CD4-positive, CD25-positive, alpha-beta regulatory T cell (primary cell): ENCODE results near the gene LMTK3. TPM values are rescaled to one million over a fixed set of nuclear protein-coding genes. Genes with fewer than 3 reads are reported as not detected.
"Not testable (repeated sequence)": the region's sequence is repeated elsewhere in the genome, so short reads cannot be mapped to it uniquely, and the experiment has no call there.

Experiments
- ATAC-seq, 2 donors: fragments of 150-1000 bp; cut with Tn5 transposase; one replicate each; pipeline ENCODE4 v1.10.0; 2021; ENCODE audit warnings: low read depth in 2 of 2, moderate number of reproducible peaks in 2 of 2, moderate library complexity in 1 of 2
- DNase-seq, 3 donors: peaks; one replicate each; pipeline versions ENCODE4 v3.0.0 to v3.0.0-alpha.2; 2012 to 2022; ENCODE audit warnings: mixed read lengths in 1 of 3
- H3K27ac ChIP-seq: one replicate; pipeline ENCODE4 v1.7.0; 2013; ENCODE audit warnings: mild to moderate bottlenecking, low read length; ENCODE audit not compliant: insufficient read depth, poor library complexity, severe bottlenecking
- H3K27me3 ChIP-seq: one replicate; pipeline ENCODE4 v1.7.0; 2013; ENCODE audit warnings: low read length; ENCODE audit not compliant: control insufficient read depth, insufficient read depth
- H3K36me3 ChIP-seq: one replicate; pipeline ENCODE4 v1.7.0; 2013; ENCODE audit warnings: mild to moderate bottlenecking, low read length, moderate library complexity; ENCODE audit not compliant: control insufficient read depth, insufficient read depth
- H3K4me1 ChIP-seq: 2 replicates; pipeline ENCODE4 v1.7.0; 2013; ENCODE audit warnings: mild to moderate bottlenecking, low read length; ENCODE audit not compliant: insufficient read depth, control insufficient read depth, poor library complexity, severe bottlenecking
- H3K4me3 ChIP-seq: one replicate; pipeline ENCODE4 v1.7.0; 2013; ENCODE audit warnings: low read depth, mild to moderate bottlenecking, low read length, moderate library complexity
- H3K9me3 ChIP-seq, 2 experiments: 1 replicate in 1 of 2; 2 replicates in 1 of 2; pipeline ENCODE4 v1.7.0; 2013; ENCODE audit warnings: low read length in 2 of 2, mild to moderate bottlenecking in 1 of 2, moderate library complexity in 1 of 2; ENCODE audit not compliant: control insufficient read depth in 2 of 2
- H3K27ac Mint-ChIP-seq, 3 donors: one replicate each; pipeline ENCODE4 v1.8.0; 2020 to 2022; ENCODE audit warnings: mild to moderate bottlenecking in 3 of 3, mixed read lengths in 3 of 3, moderate library complexity in 2 of 3
- H3K27me3 Mint-ChIP-seq: one replicate; pipeline ENCODE4 v1.8.0; 2022; ENCODE audit warnings: mild to moderate bottlenecking, mixed read lengths
- H3K36me3 Mint-ChIP-seq: one replicate; pipeline ENCODE4 v1.8.0; 2020; ENCODE audit warnings: mixed read lengths
- H3K4me1 Mint-ChIP-seq, 4 donors: one replicate each; pipeline ENCODE4 v1.8.0; 2020 to 2022; ENCODE audit warnings: mixed read lengths in 4 of 4, mild to moderate bottlenecking in 1 of 4
- H3K4me3 Mint-ChIP-seq, 4 donors: one replicate each; pipeline ENCODE4 v1.8.0; 2020 to 2022; ENCODE audit warnings: mild to moderate bottlenecking in 4 of 4, mixed read lengths in 4 of 4, moderate library complexity in 3 of 4
- H3K9me3 Mint-ChIP-seq, 7 donors: one replicate each; pipeline ENCODE4 v1.8.0; 2020 to 2022; ENCODE audit warnings: mixed read lengths in 7 of 7, mild to moderate bottlenecking in 3 of 7, moderate library complexity in 2 of 7
- polyA plus RNA-seq, 4 donors: library from polyadenylated mRNA; unstranded; fragments of 300-500 nt; fragmentation: Illumina TruSeq; gene quantifications; one replicate each; pipeline ENCODE4 v1.2.3, GENCODE V29; 2021
- total RNA-seq: library from RNA; stranded (reverse); gene quantifications from one replicate; pipeline ENCODE4 v1.2.3, GENCODE V29; 2022

Gene LMTK3
- total and polyA plus RNA-seq, 5 donors from 2014 or later = 6.3 TPM; not detected in 4

DNA sequence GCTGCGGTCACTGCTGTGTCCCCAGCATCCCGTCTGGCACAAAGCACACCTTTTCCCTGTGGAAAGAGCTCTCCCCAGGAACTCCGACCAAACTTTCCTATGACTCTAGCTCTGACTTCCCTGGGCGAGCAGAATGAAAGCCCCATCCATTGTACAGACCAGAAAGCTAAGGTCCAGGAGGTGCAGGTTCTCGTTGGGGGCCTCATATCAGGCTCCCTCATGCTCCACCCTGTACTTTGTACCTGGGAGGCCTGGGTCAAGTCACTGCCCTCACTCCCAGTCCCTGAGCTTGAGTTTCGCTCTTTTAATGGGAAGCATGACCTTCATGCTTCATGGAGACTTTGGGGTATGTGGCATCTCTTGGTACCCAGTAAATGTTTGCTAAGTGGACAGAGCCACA lies 24.1 kb downstream of the LMTK3 start:
- ATAC-seq = no peak
- H3K36me3 Mint-ChIP-seq = peaks cover 3% of the 10 kb centered on the region
- no peak overlapping the region for H3K4me3 Mint-ChIP-seq
- H3K9me3 Mint-ChIP-seq = no peaks in the 10 kb centered on the region
- peaks cover 24% of the 10 kb centered on the region for H3K4me1 ChIP-seq
- no peak for DNase-seq
- peaks cover 5% of the 10 kb centered on the region for H3K27me3 ChIP-seq
- H3K4me3 ChIP-seq = no peak overlapping the region
- no peak overlapping the region for H3K27ac ChIP-seq
- no peaks in the 10 kb centered on the region for H3K36me3 ChIP-seq
- H3K27me3 Mint-ChIP-seq = peaks cover 24% of the 10 kb centered on the region
- H3K27ac Mint-ChIP-seq = no peak overlapping the region
- H3K4me1 Mint-ChIP-seq = peaks cover 0 to 30% (median 10%) of the 10 kb centered on the region in 4 donors
- H3K9me3 ChIP-seq = no peaks in the 10 kb centered on the region

DNA sequence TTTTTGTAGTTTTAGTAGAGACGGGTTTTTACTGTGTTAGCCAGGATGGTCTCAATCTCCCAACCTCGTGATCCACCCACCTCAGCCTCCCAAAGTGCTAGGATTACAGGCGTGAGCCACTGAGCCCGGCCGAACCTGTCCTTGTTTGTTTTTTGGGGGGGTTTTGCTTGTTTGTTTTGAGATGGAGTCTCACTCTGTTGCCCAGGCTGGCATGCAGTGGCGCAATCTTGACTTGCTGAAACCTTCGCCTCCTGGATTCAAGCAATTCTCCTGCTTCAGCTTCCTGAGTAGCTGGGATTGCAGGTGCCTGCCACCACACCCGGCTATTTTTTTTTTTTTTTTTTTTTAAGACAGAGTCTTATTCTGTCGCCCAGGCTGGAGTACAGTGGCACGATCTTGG lies 24.9 kb downstream of the LMTK3 start:
- not testable (repeated sequence) for H3K27ac Mint-ChIP-seq, H3K4me3 Mint-ChIP-seq, H3K27me3 ChIP-seq, DNase-seq, H3K36me3 ChIP-seq, H3K4me3 ChIP-seq, ATAC-seq, H3K36me3 Mint-ChIP-seq, H3K9me3 ChIP-seq, H3K27ac ChIP-seq, H3K9me3 Mint-ChIP-seq
- Mint-ChIP-seq H3K4me1 (peaks cover 0 to 25% (median 5%) of the 10 kb centered on the region in 4 donors), H3K27me3 (peaks cover 17% of the 10 kb centered on the region)
- H3K4me1 ChIP-seq = peaks cover 21% of the 10 kb centered on the region

DNA sequence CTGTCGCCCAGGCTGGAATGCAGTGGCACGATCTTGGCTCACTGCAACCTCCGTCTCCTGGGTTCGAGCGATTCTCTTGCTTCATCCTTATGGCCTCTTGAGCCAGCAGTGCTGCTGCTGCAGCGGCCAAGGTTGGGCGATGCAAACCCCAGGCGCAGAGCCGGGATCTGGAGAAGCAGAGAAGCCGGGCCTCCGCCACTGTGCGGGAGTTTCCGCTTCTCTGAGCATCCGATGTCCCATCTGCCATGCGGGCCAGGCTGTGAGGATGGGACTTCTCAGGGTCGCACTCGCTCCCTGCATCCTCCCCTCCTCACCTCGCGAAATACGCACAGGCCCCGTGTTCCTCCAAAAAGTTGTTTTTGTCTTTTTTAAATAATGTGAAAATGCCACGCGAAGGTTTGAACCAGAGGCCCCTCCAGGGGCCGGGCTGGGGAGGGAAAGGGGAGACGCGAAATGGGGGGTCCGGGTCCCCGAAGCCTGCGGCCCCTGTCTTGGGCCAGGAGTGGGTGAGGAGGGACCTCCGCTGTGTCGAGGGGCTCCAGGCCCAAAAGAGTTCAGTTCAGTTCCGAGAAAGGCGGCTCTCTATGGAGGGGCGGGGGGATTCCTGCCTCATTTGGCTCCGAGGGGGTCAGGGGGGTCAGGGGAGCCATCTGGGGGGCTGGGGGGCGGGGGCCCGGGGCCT lies 26.6 kb downstream of the LMTK3 start:
- Mint-ChIP-seq H3K27me3 (peaks cover 4% of the 10 kb centered on the region), H3K27ac (no peak overlapping the region), H3K4me1 (peaks cover 0 to 23% (median 10%) of the 10 kb centered on the region in 4 donors), H3K9me3 (no peaks in the 10 kb centered on the region), H3K36me3 (peaks cover 3% of the 10 kb centered on the region), H3K4me3 (peak overlapping the region in 1 of 4 donors; percentile 4)
- Histone ChIP-seq H3K4me3 (no peak overlapping the region), H3K9me3 (no peaks in the 10 kb centered on the region), H3K27ac (no peak overlapping the region), H3K27me3 (no peaks in the 10 kb centered on the region), H3K36me3 (no peaks in the 10 kb centered on the region), H3K4me1 (peaks cover 16% of the 10 kb centered on the region)
- DNase-seq (no peak), ATAC-seq (no peak)

- H3K4me1 Mint-ChIP-seq = peaks cover 0 to 24% (median 10%) of the 10 kb centered on the region in 4 donors
- DNase-seq (no peak), ATAC-seq (no peak)
- Histone ChIP-seq H3K27me3 (no peaks in the 10 kb centered on the region), H3K27ac (no peak overlapping the region), H3K36me3 (no peaks in the 10 kb centered on the region), H3K4me3 (no peak overlapping the region), H3K4me1 (peaks cover 11% of the 10 kb centered on the region), H3K9me3 (no peaks in the 10 kb centered on the region)
- H3K9me3 Mint-ChIP-seq = no peaks in the 10 kb centered on the region
- H3K27me3 Mint-ChIP-seq = no peaks in the 10 kb centered on the region
- peak overlapping the region in 1 of 3 donors; percentile 80 for H3K27ac Mint-ChIP-seq
- peaks cover 3% of the 10 kb centered on the region for H3K36me3 Mint-ChIP-seq
- H3K4me3 Mint-ChIP-seq = peak overlapping the region in 2 of 4 donors; percentile 36 to 51
Measured at GRCh38 chr19:48484247-48484893, 27.3 kb downstream of the LMTK3 start.

DNA sequence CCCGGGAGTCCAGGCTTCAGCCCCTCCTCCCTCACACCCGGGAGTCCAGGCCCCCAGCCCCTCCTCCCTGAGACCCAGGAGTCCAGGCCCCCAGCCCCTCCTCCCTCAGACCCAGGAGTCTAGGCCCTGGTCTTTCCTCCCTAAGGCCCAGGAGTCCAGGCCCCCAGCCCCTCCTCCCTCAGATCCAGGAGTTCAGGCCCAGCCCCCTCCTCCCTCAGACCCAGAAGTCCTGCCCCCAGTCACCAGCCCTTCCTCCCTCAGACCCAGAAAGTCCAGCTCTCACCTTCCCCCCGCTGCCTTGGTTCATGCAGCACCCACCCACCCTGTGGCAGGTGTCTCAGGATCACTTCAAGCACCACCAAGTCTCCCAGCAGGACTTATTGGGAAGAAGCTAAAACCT lies 28.3 kb downstream of the LMTK3 start:
- Mint-ChIP-seq H3K27ac (peak overlapping the region in 1 of 3 donors; percentile 80), H3K27me3 (no peaks in the 10 kb centered on the region), H3K4me3 (no peak overlapping the region), H3K4me1 (peaks cover 0 to 26% (median 10%) of the 10 kb centered on the region in 4 donors), H3K36me3 (peaks cover 3% of the 10 kb centered on the region), H3K9me3 (no peaks in the 10 kb centered on the region)
- Histone ChIP-seq H3K4me3 (no peak overlapping the region), H3K36me3 (no peaks in the 10 kb centered on the region), H3K4me1 (peaks cover 11% of the 10 kb centered on the region), H3K27ac (no peak overlapping the region), H3K9me3 (no peaks in the 10 kb centered on the region), H3K27me3 (no peaks in the 10 kb centered on the region)
- DNase-seq (no peak), ATAC-seq (no peak)

DNA sequence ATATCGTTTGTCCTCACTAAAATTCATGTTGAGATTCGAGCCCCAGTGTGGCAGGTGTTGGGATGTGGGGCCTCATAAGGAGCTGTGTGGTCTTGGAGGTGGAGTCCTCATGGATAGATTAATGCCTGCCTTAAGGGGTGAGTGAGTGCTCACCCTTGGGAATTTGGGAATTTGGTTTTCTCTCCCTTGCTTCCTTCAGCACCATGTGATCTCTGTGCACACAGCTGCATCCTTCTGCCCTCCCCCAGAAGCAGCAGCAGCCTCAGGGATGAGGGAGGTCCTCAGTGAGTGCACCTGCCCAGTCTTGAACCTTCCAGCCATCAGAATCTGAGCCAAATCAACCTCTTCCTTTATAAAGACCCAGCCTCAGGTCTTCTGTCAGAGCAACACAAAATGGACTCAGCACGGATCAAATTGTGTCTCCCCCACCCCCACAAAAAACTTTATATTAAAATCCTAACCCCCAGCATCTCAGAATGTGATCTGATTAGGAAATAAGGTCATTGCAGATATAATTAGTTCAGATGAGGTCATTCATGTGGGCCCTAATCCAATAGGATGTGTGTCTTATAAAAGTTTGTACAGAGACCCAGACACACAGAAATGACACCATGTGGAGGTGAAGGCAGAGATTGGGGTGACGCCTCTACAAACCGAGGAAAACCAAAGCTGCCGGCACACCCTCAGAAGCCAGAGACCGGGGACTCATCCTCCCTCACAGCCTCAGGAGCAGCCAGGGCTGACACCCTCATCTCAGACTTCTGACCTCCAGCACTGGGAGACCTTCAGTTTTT lies 29.6 kb downstream of the LMTK3 start:
- Mint-ChIP-seq H3K27me3 (no peaks in the 10 kb centered on the region), H3K4me1 (peaks cover 0 to 26% (median 10%) of the 10 kb centered on the region in 4 donors), H3K27ac (peak overlapping the region; percentile 31 to 75 (median 60)), H3K4me3 (peak overlapping the region in 3 of 4 donors; percentile 80 to 87 (median 83)), H3K9me3 (no peaks in the 10 kb centered on the region), H3K36me3 (peaks cover 3% of the 10 kb centered on the region)
- Histone ChIP-seq H3K27ac (no peak overlapping the region), H3K36me3 (no peaks in the 10 kb centered on the region), H3K27me3 (no peaks in the 10 kb centered on the region), H3K9me3 (no peaks in the 10 kb centered on the region), H3K4me1 (peaks cover 11% of the 10 kb centered on the region), H3K4me3 (no peak overlapping the region)
- DNase-seq = no peak
- no peak for ATAC-seq

DNA sequence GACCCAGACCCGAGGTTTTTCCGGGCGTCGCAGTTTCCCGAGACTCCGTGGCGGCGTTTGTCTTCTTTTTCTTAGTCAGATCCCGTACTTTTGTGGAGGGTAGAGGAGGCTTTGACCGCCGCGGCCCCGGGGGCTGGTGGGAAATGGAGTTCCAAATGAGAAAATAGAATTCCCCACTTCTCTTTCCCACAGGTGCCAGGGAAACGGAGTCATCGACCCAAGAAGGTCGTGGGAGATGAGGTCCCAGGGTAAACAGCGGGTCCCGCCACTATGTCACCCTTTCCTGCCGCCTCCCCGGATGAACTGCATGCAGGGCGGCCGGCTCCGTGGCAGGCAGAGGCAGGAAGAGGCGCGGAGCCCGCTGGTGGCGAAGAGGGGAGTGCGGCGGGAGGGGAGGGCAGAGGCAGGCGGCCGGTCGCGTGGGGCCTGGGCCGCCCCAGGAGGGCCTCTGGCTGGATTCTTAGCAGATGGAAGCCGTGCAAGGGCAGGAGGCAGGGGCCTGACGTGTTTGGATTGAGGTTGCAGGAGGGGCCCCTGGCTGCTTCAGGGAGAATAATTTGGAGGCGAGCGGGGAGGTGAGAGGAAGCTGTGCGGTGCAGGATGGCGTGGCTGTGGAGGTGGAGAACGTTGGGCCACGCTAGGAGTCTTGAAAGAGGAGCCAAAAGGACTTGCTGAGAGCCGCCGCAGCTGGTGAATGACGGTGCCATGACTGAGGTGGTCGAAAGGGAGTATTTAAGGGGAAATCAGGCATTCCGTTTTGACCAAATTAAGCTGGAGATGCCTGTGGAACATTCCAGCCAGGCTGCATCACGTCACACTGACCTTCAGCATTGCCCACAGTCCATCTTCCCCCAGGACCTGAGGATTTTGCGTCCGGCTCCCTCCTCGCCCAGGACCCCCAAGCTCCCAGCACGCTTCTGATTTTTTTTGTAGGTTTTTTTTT lies 30.8 kb downstream of the LMTK3 start:
- H3K4me1 ChIP-seq = peaks cover 11% of the 10 kb centered on the region
- Mint-ChIP-seq H3K4me3 (peak overlapping the region; percentile 79 to 87 (median 84)), H3K9me3 (peaks cover 0 to 1% (median 0%) of the 10 kb centered on the region in 7 donors), H3K27me3 (no peaks in the 10 kb centered on the region), H3K36me3 (peaks cover 3% of the 10 kb centered on the region), H3K4me1 (peaks cover 0 to 29% (median 10%) of the 10 kb centered on the region in 4 donors), H3K27ac (peak overlapping the region; percentile 75 to 90 (median 89))
- H3K27me3 ChIP-seq = no peaks in the 10 kb centered on the region
- peak; percentile 41 to 66 (median 52) for DNase-seq
- no peaks in the 10 kb centered on the region for H3K36me3 ChIP-seq
- no peaks in the 10 kb centered on the region for H3K9me3 ChIP-seq
- peak; percentile 68 to 80 for ATAC-seq
- H3K4me3 ChIP-seq = peak overlapping the region; percentile 44
- peak overlapping the region; percentile 60 for H3K27ac ChIP-seq
